ENCODE measurements around the gene GALM.

The GALM gene

GRCh38 chr2:38740851-38741731 is 75.2 kb downstream of the GALM start:
- H3K79me2 ChIP-seq (ENCODE audit: low read length), result peaks cover 39% of the 10 kb centered on the region
- H3K27me3 ChIP-seq (ENCODE audit: low read depth, low read length), result no peaks in the 10 kb centered on the region
- H4K20me1 ChIP-seq (ENCODE audit: insufficient read depth, low read length), result peaks cover 51% of the 10 kb centered on the region
- peak overlapping the region; percentile 19 for H3K27ac ChIP-seq (ENCODE audit: low read length)
- no peak for TF ChIP-seq EZH2phosphoT487 (IDR thresholded peaks at IDR 0.05; ENCODE audit: low read depth)
- peak; percentile 55 for TF ChIP-seq CTCF (IDR thresholded peaks at IDR 0.05; ENCODE audit: low read depth, low read length)
- peaks cover 6% of the 10 kb centered on the region for H3K4me1 ChIP-seq (ENCODE audit: low read length)
- H3K9ac ChIP-seq (ENCODE audit: low read length), result no peak overlapping the region
- H3K9me3 ChIP-seq (ENCODE audit: insufficient read depth, low read length), result no peaks in the 10 kb centered on the region
- H2AFZ ChIP-seq (ENCODE audit: low read depth, low read length), result no peak overlapping the region
- H3K36me3 ChIP-seq (replicated peaks; ENCODE audit: low read depth, low read length), result peaks cover 56% of the 10 kb centered on the region
- no peak overlapping the region for H3K4me2 ChIP-seq (ENCODE audit: low read length)
- no peak overlapping the region for H3K4me3 ChIP-seq (ENCODE audit: low read length)

GRCh38 chr2:38742797-38743559 is 77.1 kb downstream of the GALM start:
- Histone ChIP-seq H3K27ac (ENCODE audit: low read length) (no peak overlapping the region), H3K79me2 (ENCODE audit: low read length) (peaks cover 58% of the 10 kb centered on the region), H4K20me1 (ENCODE audit: insufficient read depth, low read length) (peaks cover 70% of the 10 kb centered on the region), H2AFZ (ENCODE audit: low read depth, low read length) (no peak overlapping the region), H3K4me1 (ENCODE audit: low read length) (peaks cover 22% of the 10 kb centered on the region), H3K4me2 (ENCODE audit: low read length) (no peak overlapping the region), H3K9me3 (ENCODE audit: insufficient read depth, low read length) (no peaks in the 10 kb centered on the region), H3K9ac (ENCODE audit: low read length) (no peak overlapping the region), H3K4me3 (ENCODE audit: low read length) (no peak overlapping the region), H3K27me3 (ENCODE audit: low read depth, low read length) (no peaks in the 10 kb centered on the region), H3K36me3 (replicated peaks; ENCODE audit: low read depth, low read length) (peaks cover 67% of the 10 kb centered on the region)
- TF ChIP-seq EZH2phosphoT487 (IDR thresholded peaks at IDR 0.05; ENCODE audit: low read depth), result no peak
- no peak for TF ChIP-seq CTCF (IDR thresholded peaks at IDR 0.05; ENCODE audit: low read depth, low read length)

- Histone ChIP-seq H3K27ac (ENCODE audit: low read length) (no peak overlapping the region), H3K9me3 (ENCODE audit: insufficient read depth, low read length) (no peaks in the 10 kb centered on the region), H3K27me3 (ENCODE audit: low read depth, low read length) (no peaks in the 10 kb centered on the region), H3K4me2 (ENCODE audit: low read length) (no peak overlapping the region), H4K20me1 (ENCODE audit: insufficient read depth, low read length) (peaks cover 79% of the 10 kb centered on the region), H2AFZ (ENCODE audit: low read depth, low read length) (no peak overlapping the region), H3K9ac (ENCODE audit: low read length) (no peak overlapping the region), H3K4me1 (ENCODE audit: low read length) (peaks cover 30% of the 10 kb centered on the region), H3K79me2 (ENCODE audit: low read length) (peaks cover 66% of the 10 kb centered on the region), H3K36me3 (replicated peaks; ENCODE audit: low read depth, low read length) (peaks cover 72% of the 10 kb centered on the region), H3K4me3 (ENCODE audit: low read length) (no peak overlapping the region)
- TF ChIP-seq EZH2phosphoT487 (IDR thresholded peaks at IDR 0.05; ENCODE audit: low read depth), result no peak
- no peak for TF ChIP-seq CTCF (IDR thresholded peaks at IDR 0.05; ENCODE audit: low read depth, low read length)
These were observed 77.9 kb downstream of the GALM start for GRCh38 chr2:38743672-38744398.

Measured in OCI-LY3 (cell line).